Skeletal muscle tissue (tissue), 4 donors: ENCODE data around the gene TENM3. TPM values are rescaled to one million over a fixed set of nuclear protein-coding genes. Genes with fewer than 3 reads are reported as not detected.

ENCODE experiments used
- H3K27ac ChIP-seq: one replicate; pipeline ENCODE4 v1.7.0; 2013; ENCODE audit warnings: mild to moderate bottlenecking, low read depth, low read length, inconsistent platforms
- H3K27me3 ChIP-seq, 3 donors: one replicate each; pipeline ENCODE4 v1.7.0; 2013; ENCODE audit warnings: low read length in 3 of 3; ENCODE audit not compliant: control insufficient read depth in 3 of 3, insufficient read depth in 3 of 3
- H3K36me3 ChIP-seq, 3 donors: one replicate each; pipeline ENCODE4 v1.7.0; 2013; ENCODE audit warnings: low read length in 3 of 3; ENCODE audit not compliant: control insufficient read depth in 3 of 3, insufficient read depth in 3 of 3
- H3K4me1 ChIP-seq, 3 donors: one replicate each; pipeline ENCODE4 v1.7.0; 2013; ENCODE audit warnings: low read length in 3 of 3, mild to moderate bottlenecking in 3 of 3; ENCODE audit not compliant: control insufficient read depth in 3 of 3, insufficient read depth in 3 of 3
- H3K4me3 ChIP-seq, 3 donors: one replicate each; pipeline ENCODE4 v1.7.0; 2013; ENCODE audit warnings: low read length in 3 of 3
- H3K9ac ChIP-seq, 3 donors: one replicate each; pipeline ENCODE4 v1.7.0; 2013; ENCODE audit warnings: low read length in 3 of 3, mild to moderate bottlenecking in 3 of 3, moderate library complexity in 2 of 3, low read depth in 1 of 3
- H3K9me3 ChIP-seq, 3 donors: one replicate each; pipeline ENCODE4 v1.7.0; 2013; ENCODE audit warnings: low read length in 3 of 3; ENCODE audit not compliant: control insufficient read depth in 3 of 3
- total RNA-seq: library from RNA; depleted of rRNA; stranded (reverse); fragments of >200 nt; gene quantifications from one replicate; pipeline ENCODE4 v1.2.3, GENCODE V29; 2014
- donor health status: Osteomylitis.

TENM3 gene
- total RNA-seq, 1 donor from 2014 or later: 29.7 TPM

- Histone ChIP-seq H3K9me3 (no peaks in the 10 kb centered on the region), H3K9ac (peak overlapping the region; percentile 24 to 80 (median 73)), H3K27me3 (peaks cover 0 to 8% (median 0%) of the 10 kb centered on the region in 3 donors), H3K4me1 (peaks cover 4 to 7% (median 5%) of the 10 kb centered on the region in 3 donors), H3K36me3 (no peaks in the 10 kb centered on the region), H3K4me3 (peak overlapping the region; percentile 80 to 84 (median 83)), H3K27ac (no peak overlapping the region)
Observed at GRCh38 chr4:182449186-182449929, 206.2 kb downstream of the TENM3 start.

- Histone ChIP-seq H3K4me1 (peaks cover 4 to 7% (median 5%) of the 10 kb centered on the region in 3 donors), H3K27ac (no peak overlapping the region), H3K27me3 (peaks cover 0 to 8% (median 0%) of the 10 kb centered on the region in 3 donors), H3K4me3 (peak overlapping the region; percentile 80 to 84 (median 83)), H3K9me3 (no peaks in the 10 kb centered on the region), H3K9ac (peak overlapping the region; percentile 24 to 80 (median 73)), H3K36me3 (no peaks in the 10 kb centered on the region)
Observed at GRCh38 chr4:182449930-182450439, 206.8 kb downstream of the TENM3 start.

- Histone ChIP-seq H3K36me3 (no peaks in the 10 kb centered on the region), H3K9ac (no peak overlapping the region), H3K27me3 (peaks cover 0 to 8% (median 0%) of the 10 kb centered on the region in 3 donors), H3K4me3 (no peak overlapping the region), H3K27ac (no peak overlapping the region), H3K9me3 (no peaks in the 10 kb centered on the region), H3K4me1 (peaks cover 4 to 7% (median 5%) of the 10 kb centered on the region in 3 donors)
Observed at GRCh38 chr4:182451441-182451840, 208.2 kb downstream of the TENM3 start.

- Histone ChIP-seq H3K4me3 (no peak overlapping the region), H3K27me3 (peaks cover 0 to 8% (median 0%) of the 10 kb centered on the region in 3 donors), H3K4me1 (peaks cover 0 to 4% (median 2%) of the 10 kb centered on the region in 3 donors), H3K27ac (no peak overlapping the region), H3K9me3 (no peaks in the 10 kb centered on the region), H3K36me3 (no peaks in the 10 kb centered on the region), H3K9ac (no peak overlapping the region)
Observed at GRCh38 chr4:182453830-182454229, 210.6 kb downstream of the TENM3 start.

GRCh38 chr4:182454440-182455013 is 211.3 kb downstream of the TENM3 start:
- Histone ChIP-seq H3K9ac (no peak overlapping the region), H3K9me3 (no peaks in the 10 kb centered on the region), H3K4me3 (no peak overlapping the region), H3K36me3 (no peaks in the 10 kb centered on the region), H3K27me3 (peaks cover 0 to 8% (median 0%) of the 10 kb centered on the region in 3 donors), H3K27ac (no peak overlapping the region), H3K4me1 (peaks cover 0 to 4% (median 2%) of the 10 kb centered on the region in 3 donors)

- H3K9me3 ChIP-seq: no peaks in the 10 kb centered on the region
- no peak overlapping the region for H3K4me3 ChIP-seq
- H3K4me1 ChIP-seq: no peaks in the 10 kb centered on the region
- H3K27ac ChIP-seq: no peak overlapping the region
- no peak overlapping the region for H3K9ac ChIP-seq
- no peaks in the 10 kb centered on the region for H3K27me3 ChIP-seq
- no peaks in the 10 kb centered on the region for H3K36me3 ChIP-seq
Observed at GRCh38 chr4:182465114-182465513, 221.9 kb downstream of the TENM3 start.

- no peak overlapping the region for H3K27ac ChIP-seq
- no peaks in the 10 kb centered on the region for H3K4me1 ChIP-seq
- no peaks in the 10 kb centered on the region for H3K27me3 ChIP-seq
- no peaks in the 10 kb centered on the region for H3K36me3 ChIP-seq
- H3K9me3 ChIP-seq: no peaks in the 10 kb centered on the region
- H3K9ac ChIP-seq: no peak overlapping the region
- no peak overlapping the region for H3K4me3 ChIP-seq
Observed at GRCh38 chr4:182465979-182466378, 222.8 kb downstream of the TENM3 start.

- no peak overlapping the region for H3K4me3 ChIP-seq
- H3K36me3 ChIP-seq: no peaks in the 10 kb centered on the region
- no peaks in the 10 kb centered on the region for H3K27me3 ChIP-seq
- H3K27ac ChIP-seq: no peak overlapping the region
- no peaks in the 10 kb centered on the region for H3K4me1 ChIP-seq
- no peak overlapping the region for H3K9ac ChIP-seq
- no peaks in the 10 kb centered on the region for H3K9me3 ChIP-seq
Observed at GRCh38 chr4:182470215-182470614, 227.0 kb downstream of the TENM3 start.

- H3K27me3 ChIP-seq: no peaks in the 10 kb centered on the region
- H3K36me3 ChIP-seq: no peaks in the 10 kb centered on the region
- H3K4me3 ChIP-seq: no peak overlapping the region
- H3K9me3 ChIP-seq: no peaks in the 10 kb centered on the region
- peaks cover 0 to 5% (median 0%) of the 10 kb centered on the region in 3 donors for H3K4me1 ChIP-seq
- no peak overlapping the region for H3K27ac ChIP-seq
- H3K9ac ChIP-seq: no peak overlapping the region
Observed at GRCh38 chr4:182475539-182475938, 232.3 kb downstream of the TENM3 start.

- Histone ChIP-seq H3K9me3 (no peaks in the 10 kb centered on the region), H3K27ac (no peak overlapping the region), H3K9ac (no peak overlapping the region), H3K36me3 (no peaks in the 10 kb centered on the region), H3K4me3 (no peak overlapping the region), H3K4me1 (peaks cover 0 to 5% (median 0%) of the 10 kb centered on the region in 3 donors), H3K27me3 (no peaks in the 10 kb centered on the region)
Observed at GRCh38 chr4:182478475-182478874, 235.3 kb downstream of the TENM3 start.
